ENCODE results near the gene DDX24.

DDX24 gene

DNA sequence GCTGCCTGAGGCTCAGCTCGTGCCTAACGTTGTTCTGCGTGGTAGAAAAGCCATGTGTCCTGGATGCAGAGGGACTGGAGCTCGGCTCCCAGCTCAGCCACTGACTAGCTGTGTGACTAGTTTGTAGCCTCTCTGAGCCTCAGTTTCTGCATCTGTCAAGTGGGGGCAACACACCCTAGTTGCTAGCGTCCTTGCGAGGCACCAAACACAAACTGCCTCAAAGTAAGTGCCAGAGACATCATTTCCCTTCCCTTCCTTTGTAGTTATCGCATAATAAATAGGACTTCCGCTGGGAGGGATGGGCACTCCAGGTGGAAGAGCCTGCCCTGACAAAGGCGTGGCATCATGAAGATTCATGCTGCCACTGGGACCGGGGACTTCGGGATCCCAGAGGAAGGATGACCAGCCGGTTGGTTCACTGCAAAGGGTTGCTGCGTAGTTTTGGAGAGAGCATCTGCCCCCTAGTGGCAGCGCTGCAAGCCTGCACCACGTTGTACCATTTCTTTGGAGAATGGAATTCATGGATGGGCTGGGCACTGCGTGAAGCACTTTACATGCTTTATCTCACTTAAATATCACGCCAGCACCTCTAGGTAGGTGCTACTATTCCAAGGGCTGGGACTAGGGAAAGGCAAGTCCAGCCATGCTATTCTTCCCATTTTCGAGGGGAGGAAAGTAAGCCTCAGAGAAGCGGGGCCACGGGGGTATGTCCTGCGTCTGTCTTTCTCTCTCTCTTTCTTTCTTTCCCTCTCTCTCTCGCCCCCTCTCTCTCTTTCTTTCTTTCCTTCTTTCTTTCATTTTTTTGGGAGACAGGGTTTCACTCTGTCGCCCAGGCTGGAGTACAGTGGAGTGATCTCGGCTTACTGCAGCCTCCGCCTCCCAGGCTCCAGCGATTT, 79.3 kb downstream of the DDX24 start:
- no peaks in the 10 kb centered on the region for H3K27me3 ChIP-seq (ENCODE audit: insufficient read depth, poor library complexity, severe bottlenecking)
- no peak overlapping the region for H3K27ac ChIP-seq (ENCODE audit: poor library complexity, severe bottlenecking)
- peak; percentile 97 for TF ChIP-seq CTCF (IDR thresholded peaks at IDR 0.05; ENCODE audit: poor library complexity, severe bottlenecking)
- DNase-seq (ENCODE audit: low spot score): no peak
- H3K36me3 ChIP-seq (ENCODE audit: low read depth): no peaks in the 10 kb centered on the region
- no peaks in the 10 kb centered on the region for H3K4me1 ChIP-seq (ENCODE audit: insufficient read depth, poor library complexity, severe bottlenecking)
- H3K9me3 ChIP-seq (ENCODE audit: severe bottlenecking): no peaks in the 10 kb centered on the region
- H3K4me3 ChIP-seq (ENCODE audit: severe bottlenecking): no peak overlapping the region
- peak; percentile 84 for ATAC-seq (ENCODE audit: low read depth)

- Histone ChIP-seq H3K4me1 (ENCODE audit: insufficient read depth, poor library complexity, severe bottlenecking) (no peaks in the 10 kb centered on the region), H3K9me3 (ENCODE audit: severe bottlenecking) (no peaks in the 10 kb centered on the region), H3K4me3 (ENCODE audit: severe bottlenecking) (no peak overlapping the region), H3K27ac (ENCODE audit: poor library complexity, severe bottlenecking) (no peak overlapping the region), H3K36me3 (ENCODE audit: low read depth) (no peaks in the 10 kb centered on the region), H3K27me3 (ENCODE audit: insufficient read depth, poor library complexity, severe bottlenecking) (no peaks in the 10 kb centered on the region)
- no peak for TF ChIP-seq CTCF (IDR thresholded peaks at IDR 0.05; ENCODE audit: poor library complexity, severe bottlenecking)
- DNase-seq (ENCODE audit: low spot score): no peak
- ATAC-seq (ENCODE audit: low read depth): no peak
These were observed 80.0 kb downstream of the DDX24 start for GRCh38 chr14:94001016-94001415.

DNA sequence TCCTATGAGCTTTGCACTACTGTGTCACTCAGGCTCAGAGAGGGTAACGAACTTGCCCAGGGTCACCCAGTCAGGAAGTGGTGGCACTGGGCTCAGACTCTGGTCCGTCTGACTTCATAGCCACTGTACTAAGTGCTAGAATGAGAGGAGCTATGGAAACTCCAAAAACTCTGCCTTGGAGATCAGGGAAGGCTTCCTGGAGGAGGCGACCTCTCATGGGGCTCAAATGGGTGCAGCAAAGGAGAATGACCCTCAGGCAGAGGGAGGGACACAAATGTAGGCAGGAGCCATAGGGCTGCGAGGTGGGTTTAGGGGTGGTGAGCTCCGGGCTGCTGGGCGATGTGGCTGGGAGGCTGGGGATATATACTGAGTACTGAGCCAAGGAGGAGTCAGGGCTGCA, 80.7 kb downstream of the DDX24 start:
- ATAC-seq (ENCODE audit: low read depth) (no peak), DNase-seq (ENCODE audit: low spot score) (no peak)
- Histone ChIP-seq H3K4me3 (ENCODE audit: severe bottlenecking) (no peak overlapping the region), H3K9me3 (ENCODE audit: severe bottlenecking) (no peaks in the 10 kb centered on the region), H3K27ac (ENCODE audit: poor library complexity, severe bottlenecking) (no peak overlapping the region), H3K4me1 (ENCODE audit: insufficient read depth, poor library complexity, severe bottlenecking) (peaks cover 5% of the 10 kb centered on the region), H3K27me3 (ENCODE audit: insufficient read depth, poor library complexity, severe bottlenecking) (no peaks in the 10 kb centered on the region), H3K36me3 (ENCODE audit: low read depth) (no peaks in the 10 kb centered on the region)
- no peak for TF ChIP-seq CTCF (IDR thresholded peaks at IDR 0.05; ENCODE audit: poor library complexity, severe bottlenecking)

DNA sequence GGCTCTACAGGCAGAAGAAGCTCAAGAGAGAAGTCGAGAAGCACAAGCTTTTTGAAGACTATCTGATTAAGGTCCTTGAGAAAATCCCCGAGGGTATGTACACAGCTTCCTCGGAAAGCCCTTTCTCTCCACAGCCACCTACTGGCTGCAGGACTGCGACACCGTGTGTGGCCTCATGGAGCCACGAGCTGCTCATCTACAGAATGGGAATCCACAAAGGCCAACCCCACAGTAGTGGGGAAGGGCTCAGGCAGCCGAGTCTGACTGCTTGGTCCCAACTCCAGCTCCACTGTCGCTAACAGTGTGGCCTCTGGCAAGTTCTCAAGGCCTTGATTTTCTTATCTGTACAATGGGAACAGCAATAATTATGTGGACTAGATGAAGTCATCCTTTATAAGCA, 81.4 kb downstream of the DDX24 start:
- ATAC-seq (ENCODE audit: low read depth) (no peak), DNase-seq (ENCODE audit: low spot score) (no peak)
- Histone ChIP-seq H3K27ac (ENCODE audit: poor library complexity, severe bottlenecking) (no peak overlapping the region), H3K4me3 (ENCODE audit: severe bottlenecking) (no peak overlapping the region), H3K9me3 (ENCODE audit: severe bottlenecking) (no peaks in the 10 kb centered on the region), H3K27me3 (ENCODE audit: insufficient read depth, poor library complexity, severe bottlenecking) (no peaks in the 10 kb centered on the region), H3K4me1 (ENCODE audit: insufficient read depth, poor library complexity, severe bottlenecking) (peaks cover 11% of the 10 kb centered on the region), H3K36me3 (ENCODE audit: low read depth) (no peaks in the 10 kb centered on the region)
- no peak for TF ChIP-seq CTCF (IDR thresholded peaks at IDR 0.05; ENCODE audit: poor library complexity, severe bottlenecking)

GRCh38 chr14:93998871-93999403, 82.1 kb downstream of the DDX24 start:
- Histone ChIP-seq H3K4me3 (ENCODE audit: severe bottlenecking) (no peak overlapping the region), H3K27me3 (ENCODE audit: insufficient read depth, poor library complexity, severe bottlenecking) (no peaks in the 10 kb centered on the region), H3K4me1 (ENCODE audit: insufficient read depth, poor library complexity, severe bottlenecking) (peaks cover 11% of the 10 kb centered on the region), H3K27ac (ENCODE audit: poor library complexity, severe bottlenecking) (no peak overlapping the region), H3K36me3 (ENCODE audit: low read depth) (no peaks in the 10 kb centered on the region), H3K9me3 (ENCODE audit: severe bottlenecking) (no peaks in the 10 kb centered on the region)
- no peak for ATAC-seq (ENCODE audit: low read depth)
- no peak for TF ChIP-seq CTCF (IDR thresholded peaks at IDR 0.05; ENCODE audit: poor library complexity, severe bottlenecking)
- DNase-seq (ENCODE audit: low spot score): no peak

Data from RWPE2 (cell line).